KG1 (cell line): Measurements from ENCODE around the gene DPYD.

ENCODE experiments used
- DNase-seq: peaks from one replicate; lab custom pipeline; 2025; lab: John Stamatoyannopoulos, UW

DPYD gene

GRCh38 chr1:97202481-97203380, 718.1 kb downstream of the DPYD start:
- DNase-seq, result no peak

DNA sequence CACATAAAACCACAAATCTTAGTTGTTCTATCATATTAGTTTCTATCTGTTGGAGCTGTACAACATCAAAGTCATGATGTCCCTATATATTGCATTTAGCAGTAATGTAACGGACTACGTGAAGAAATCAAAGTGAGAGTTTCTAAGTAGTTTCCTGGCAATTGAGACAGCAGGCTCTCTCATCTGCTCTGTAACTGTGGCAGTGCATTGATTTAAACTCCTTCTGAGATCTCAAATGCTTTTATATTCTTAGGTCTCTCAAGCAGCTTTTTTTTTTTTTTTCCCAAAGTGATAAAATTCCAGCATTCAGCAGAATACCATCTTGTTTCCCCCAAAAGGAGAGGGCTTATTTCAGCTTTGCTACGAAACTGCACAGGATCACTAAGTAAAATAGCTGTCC, 719.2 kb downstream of the DPYD start:
- DNase-seq, result no peak

DNA sequence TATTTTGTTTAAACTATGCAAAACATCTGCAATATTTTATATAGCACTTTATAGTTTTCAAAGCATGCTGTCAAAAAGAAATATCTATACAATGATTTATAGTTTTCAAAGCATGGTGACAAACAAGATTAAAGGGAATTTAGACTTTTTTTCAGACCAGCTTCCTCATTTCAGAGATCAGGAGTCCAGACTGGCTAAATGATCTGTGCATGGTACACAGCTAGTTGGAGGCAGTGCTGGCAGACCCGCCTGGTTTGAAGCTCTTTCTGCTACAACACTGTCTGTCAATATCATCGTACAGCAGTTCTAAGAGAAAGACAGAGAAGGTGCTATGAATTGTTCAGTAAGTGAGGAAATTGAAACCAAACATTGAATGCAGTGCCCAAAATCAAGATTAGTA, 720.2 kb downstream of the DPYD start:
- DNase-seq, result no peak

DNA sequence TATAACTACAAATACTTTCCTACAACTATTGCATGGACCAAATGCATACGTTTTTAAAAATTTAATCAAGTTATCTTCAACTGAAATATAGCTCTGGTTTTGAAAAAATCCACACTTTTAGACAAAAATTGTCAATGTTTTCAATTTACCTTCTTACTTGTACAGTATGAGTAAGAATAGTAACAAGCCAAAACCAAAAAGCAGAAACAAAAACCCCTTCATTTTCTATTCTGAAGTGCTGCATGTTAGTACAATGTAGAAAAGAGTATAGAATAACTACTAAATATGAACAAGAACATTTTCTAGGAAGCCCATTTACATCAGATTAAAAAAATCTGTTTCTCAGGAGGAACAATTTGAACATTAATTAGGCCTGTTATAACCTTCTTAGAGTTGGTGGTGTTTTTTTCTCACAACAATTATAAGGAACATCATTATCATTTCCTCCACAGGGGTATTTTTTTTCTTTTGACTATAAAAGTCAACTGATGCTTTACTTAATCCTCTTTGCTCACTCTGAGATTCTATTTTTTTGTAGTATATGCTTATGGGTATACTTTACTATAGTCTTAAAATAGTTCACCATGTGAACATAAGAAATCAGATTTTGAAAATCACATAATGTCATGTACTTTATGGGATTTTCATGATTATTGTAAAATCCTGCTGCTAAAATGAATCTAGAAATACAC, 723.9 kb downstream of the DPYD start:
- no peak for DNase-seq

DNA sequence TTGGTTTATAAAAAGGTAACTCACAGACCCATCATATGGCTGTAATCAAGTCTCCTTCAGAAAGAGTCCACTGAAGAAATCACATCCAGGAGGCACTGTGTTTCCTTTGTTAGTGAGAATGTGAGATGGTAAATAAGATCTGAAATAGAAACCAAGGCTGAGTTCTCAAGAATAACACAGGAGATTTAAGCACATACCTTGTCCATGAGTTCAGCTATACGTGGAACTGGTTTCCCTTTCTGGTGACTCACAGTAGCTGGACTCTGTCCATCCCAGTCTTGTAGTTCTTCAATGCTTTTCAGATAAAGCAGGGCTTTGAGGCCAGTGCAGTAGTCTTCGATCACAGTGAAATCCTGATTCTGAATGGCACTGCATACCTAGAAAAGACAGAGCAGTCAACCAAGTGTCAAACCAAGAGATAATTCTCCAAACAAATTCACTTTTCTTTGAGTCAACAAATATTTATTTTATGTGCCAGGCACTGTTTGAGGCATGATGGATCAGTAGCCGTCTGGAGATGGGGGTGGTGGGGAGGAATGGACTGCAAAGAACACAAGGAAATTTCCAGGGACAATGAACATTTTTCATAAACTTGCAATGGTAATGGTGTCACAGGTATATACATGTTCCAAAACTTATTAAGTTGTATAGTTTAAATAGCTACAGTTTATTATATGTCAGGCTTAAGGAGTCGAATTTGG, 727.8 kb downstream of the DPYD start:
- no peak for DNase-seq

DNA sequence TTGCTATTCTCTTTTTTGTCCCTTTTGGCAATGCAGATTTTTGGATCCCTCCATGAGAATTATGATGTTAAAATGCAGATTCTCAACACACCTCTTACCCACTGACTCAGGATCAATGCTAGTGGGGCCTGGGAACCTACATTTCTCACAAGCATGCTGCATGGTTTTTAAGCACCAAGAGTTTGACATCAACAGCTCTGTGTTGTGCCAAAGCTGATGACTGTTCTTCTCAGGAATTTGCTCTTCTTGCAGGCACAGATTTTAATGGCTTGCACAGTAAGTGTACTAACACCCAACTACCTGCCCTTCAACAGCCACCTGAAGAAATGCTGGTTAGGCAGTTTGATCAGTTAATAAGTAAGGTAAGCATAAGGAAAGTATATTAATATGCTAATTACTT, 730.5 kb downstream of the DPYD start:
- DNase-seq, result no peak

DNA sequence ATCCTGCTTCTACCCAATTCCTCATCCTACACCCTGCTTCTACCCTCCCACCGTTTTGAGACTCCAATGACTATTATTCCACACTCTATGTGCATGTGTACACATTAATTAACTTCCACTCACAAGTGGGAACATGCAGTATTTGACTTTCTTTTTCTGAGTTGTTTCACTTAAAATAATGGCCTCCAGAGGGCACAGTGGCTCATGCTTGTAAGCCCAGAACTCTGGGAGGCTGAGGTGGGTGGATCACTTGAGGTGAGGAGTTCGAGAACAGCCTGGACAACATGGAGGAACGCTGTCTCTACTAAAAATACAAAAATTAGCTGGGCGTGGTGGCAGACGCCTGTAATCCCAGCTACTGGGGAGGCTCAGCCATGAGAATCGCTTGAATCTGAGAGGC, 734.5 kb downstream of the DPYD start:
- DNase-seq, result peak; percentile 2

- DNase-seq, result no peak
Observed at GRCh38 chr1:97174039-97174704, 746.7 kb downstream of the DPYD start.

GRCh38 chr1:97170300-97170699, 750.5 kb downstream of the DPYD start:
- DNase-seq, result no peak

DNA sequence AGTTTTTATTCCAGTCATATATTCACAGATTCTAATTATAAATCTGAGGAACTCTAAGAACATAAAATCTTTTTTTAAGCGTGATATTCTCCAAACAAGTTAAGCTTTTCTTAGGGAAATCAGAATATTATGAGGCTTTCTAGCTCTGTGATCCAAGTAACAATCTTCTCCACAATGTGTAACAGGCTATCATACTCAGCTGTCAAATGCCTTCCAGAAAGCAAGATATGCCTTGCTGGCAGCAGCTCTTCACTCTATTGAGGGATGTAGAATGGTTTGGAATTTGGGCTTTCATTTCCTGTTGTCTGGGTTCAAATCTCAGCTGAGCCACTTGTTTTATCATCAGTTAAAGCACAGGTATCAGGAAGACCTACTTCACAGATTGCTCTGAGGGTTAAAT, 752.8 kb downstream of the DPYD start:
- DNase-seq, result no peak

DNA sequence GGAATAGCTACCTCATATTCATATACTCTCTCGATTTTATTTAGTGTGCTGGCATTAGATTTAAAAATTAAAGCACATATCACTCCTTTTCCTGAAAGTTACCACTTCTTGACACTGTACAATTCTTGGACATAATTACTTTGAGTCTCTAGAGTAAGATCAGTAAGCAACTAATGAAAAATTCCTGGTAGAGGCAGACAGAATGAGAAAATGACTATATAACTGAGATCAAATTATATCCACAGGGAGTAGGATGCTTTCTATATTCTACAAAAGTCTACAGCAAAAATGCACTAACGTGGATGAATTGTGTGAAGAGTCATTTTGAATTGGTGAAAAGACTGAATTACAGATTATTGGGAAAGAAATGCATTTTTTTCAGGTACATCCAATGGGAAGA, 753.6 kb downstream of the DPYD start:
- DNase-seq, result no peak

GRCh38 chr1:97166626-97167025, 754.2 kb downstream of the DPYD start:
- DNase-seq, result no peak

GRCh38 chr1:97164276-97164639, 756.6 kb downstream of the DPYD start:
- DNase-seq, result no peak

DNA sequence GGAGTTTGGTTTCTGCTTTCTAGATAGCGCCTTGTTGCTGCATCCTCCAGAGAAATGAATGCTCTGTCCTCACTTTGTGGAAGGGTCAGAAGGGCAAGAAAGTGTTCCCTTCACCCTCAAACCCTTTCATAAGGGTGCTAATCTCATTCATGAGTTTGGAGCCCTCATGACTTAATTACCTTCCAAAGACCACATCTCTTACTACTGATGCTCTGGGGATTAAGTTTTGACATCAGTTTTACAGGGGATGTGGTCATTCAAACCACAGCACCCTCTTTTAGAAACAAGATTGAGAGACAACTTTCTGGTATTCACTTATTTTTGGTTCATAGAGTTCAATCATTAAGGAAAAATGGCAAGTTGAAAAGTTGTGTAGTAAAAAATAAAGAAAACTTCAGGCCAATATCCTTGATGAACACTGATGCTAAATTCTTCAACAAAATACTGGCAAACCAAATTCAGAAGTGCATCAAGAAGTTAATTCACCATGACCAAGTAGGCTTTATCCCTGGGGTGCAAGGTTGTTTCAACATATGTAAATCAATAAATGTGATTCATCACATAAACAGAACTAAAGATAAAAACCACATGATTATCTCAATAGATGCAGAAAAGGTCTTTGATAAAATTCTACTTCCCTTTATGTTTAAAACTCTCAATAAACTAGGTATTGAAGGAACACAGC, 757.1 kb downstream of the DPYD start:
- no peak for DNase-seq

GRCh38 chr1:97160818-97161217, 760.0 kb downstream of the DPYD start:
- no peak for DNase-seq

- no peak for DNase-seq
Observed at GRCh38 chr1:97159342-97159741, 761.5 kb downstream of the DPYD start.

GRCh38 chr1:97158691-97159096, 762.1 kb downstream of the DPYD start:
- DNase-seq, result no peak

DNA sequence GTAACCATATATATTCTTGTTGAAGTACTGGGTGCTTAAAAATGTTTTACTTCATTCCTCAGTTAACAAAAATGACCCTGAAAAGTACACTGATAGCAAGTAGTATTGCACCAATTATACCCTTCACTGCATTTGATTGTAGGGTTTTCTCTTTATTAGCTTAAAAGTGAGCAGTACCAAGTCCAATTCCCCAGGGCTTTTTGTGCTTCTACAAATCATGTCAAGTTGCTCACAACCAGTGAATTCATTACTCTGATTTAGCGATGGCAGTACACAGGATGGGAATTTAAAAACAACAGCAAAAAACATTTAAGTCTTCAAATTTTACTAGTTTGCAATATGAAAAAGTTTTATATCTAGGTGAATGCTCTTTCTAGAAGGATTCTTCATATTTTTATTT, 762.8 kb downstream of the DPYD start:
- DNase-seq, result no peak

- no peak for DNase-seq
Observed at GRCh38 chr1:97151651-97152050, 769.2 kb downstream of the DPYD start.

- DNase-seq, result no peak
Observed at GRCh38 chr1:97145321-97145956, 775.4 kb downstream of the DPYD start.

DNA sequence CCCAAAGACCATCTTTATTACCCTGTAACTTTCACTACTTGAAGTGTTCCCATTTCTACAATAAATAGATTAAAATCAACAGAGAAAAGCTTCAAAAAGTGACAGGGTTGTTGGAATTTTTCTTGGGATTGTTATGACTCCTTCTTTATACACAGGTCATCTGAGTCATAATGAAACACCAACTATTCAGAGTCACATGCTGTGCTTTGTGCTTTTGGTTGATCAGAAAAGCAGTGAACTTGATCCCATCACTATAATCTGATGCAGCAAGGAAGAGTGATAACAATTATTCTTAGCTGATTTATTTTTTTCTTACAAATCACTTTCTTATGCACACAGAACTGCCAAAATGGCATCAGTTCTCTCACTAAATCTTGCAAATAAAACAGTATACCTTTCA, 776.3 kb downstream of the DPYD start:
- no peak for DNase-seq
